ENCODE data around the gene NEK10.

The NEK10 gene

GRCh38 chr3:27165321-27165721 is 203.9 kb downstream of the NEK10 start:
- no peak for DNase-seq

DNA sequence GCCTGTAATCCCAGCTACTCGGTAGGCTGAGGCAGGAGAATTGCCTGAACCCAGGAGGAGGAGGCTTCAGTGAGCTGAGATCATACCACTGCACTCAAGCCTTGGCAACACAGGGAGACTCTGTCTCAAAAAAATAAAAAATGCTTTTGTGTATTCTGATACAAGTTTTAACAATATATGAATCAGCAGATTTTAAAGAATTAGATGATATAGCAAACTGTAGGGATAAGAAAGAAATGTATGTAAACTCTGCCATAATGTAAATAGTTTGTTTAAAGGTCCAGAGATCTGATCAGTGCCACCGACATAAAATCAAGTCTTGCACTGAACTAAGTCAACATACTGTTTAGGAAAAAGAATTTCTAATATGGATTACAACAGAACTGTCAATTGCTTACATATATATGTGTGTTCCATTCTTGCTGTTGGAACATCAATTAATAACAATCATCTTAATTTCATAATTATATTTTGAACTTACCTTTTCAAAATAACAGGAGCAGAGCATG is 208.3 kb downstream of the NEK10 start:
- DNase-seq = no peak

DNA sequence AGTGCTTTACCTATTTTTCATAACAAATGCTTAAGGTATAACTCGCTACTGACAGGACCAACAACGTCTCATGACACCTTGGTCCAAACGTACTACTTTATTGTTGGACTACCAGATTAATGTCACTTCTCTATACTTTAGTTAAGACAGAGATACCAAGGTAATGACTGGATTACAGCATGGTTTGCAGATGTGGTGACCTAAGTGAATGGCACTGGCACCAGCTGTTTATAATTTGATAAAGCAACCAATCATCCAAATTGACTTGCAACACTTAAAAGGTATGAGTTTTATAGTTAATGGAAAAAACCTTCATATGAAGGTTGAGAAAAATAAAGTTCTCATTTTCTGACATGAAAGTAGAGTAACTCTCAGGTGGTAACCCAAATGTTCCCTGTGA is 209.0 kb downstream of the NEK10 start:
- no peak for DNase-seq

DNA sequence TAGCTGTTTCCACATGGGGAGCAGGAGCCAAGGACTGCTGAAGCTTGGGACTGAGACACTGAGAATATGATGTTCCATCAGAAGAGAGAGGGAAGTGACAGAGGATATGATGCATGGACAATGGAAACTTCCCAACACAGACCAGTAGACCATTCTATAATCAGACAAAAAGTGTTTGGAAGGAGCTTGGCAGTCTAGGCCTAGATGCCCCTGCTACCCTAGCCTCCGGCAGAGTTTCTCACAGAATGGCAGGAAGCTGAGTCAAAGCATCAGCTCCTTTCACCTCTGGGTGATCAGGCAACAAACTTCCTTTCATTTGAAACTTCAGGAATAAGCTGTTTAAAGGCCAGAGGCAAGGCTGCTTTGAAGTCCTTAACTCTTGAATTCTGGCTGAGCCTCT is 222.0 kb downstream of the NEK10 start:
- no peak for DNase-seq

DNA sequence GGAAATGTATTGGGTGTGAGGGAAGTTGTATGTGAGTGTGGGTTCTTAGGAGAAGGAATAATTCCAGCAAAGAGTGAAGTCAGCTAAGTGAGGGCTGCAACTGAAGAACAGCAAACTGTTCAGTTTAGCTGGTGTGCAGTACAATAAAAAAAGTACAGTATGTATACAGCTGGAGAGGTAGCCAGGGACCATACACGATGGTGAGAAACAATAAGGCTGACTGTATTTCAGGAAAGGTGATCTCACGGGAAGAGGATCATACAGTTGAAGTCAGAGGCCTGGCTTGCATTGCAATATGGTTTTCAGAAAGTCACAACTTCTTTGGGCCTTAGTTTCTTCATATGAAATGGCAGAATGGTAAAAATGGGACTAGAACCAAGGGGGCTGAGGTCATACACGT is 222.4 kb downstream of the NEK10 start:
- DNase-seq = no peak

- no peak for DNase-seq
These were observed 223.5 kb downstream of the NEK10 start for GRCh38 chr3:27145719-27146118.

- DNase-seq = peak; percentile 13
These were observed 227.5 kb downstream of the NEK10 start for GRCh38 chr3:27141668-27142067.

DNA sequence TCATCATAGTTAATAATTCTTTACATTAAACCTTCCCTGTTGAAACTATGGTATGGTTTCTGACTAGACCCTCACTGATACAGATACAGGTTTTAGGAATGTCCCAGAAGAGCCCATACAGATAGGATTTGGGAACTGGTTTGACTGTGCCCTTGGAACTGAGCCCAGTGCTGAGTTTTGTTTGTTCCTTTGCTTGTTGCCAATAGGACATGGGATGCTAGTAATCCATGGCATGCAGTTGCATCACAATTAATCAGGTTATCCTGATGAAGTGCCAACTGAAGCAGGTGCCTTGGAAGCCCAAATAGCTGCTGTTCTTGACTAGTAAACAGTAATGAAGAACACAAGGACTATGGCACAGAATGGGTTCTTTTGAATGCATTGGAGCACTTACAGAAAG is 230.6 kb downstream of the NEK10 start:
- no peak for DNase-seq

GRCh38 chr3:27138005-27138404 is 231.2 kb downstream of the NEK10 start:
- no peak for DNase-seq

DNA sequence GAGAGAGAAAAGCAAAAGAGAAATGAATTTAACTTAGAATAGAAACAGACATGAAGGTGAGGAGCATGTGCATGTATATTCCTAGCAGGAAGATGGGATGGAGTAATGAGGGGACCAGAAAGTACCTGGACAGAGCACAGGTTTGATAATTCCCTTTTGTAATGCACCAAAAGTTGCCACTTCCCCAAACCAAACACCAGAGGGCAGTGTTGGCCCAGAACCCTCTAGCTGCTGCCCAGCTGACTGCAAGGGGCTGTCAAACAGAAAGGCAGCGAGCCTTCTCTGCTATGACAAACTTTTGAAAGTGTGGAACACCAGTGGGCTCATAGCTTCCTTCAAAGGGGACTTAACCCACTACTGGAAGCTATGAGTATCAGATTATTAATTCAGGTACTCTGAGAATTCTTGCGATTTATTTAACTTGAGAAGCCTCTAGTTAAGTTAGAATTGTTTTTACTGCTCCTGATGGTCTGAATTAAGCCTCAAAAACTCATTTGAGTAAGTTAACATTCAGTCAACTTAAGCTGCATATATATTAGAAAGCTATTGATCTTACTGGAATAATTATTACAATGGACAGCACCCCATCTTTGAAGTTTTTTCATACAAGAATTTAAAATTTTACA is 234.9 kb downstream of the NEK10 start:
- peak; percentile 51 for DNase-seq

DNA sequence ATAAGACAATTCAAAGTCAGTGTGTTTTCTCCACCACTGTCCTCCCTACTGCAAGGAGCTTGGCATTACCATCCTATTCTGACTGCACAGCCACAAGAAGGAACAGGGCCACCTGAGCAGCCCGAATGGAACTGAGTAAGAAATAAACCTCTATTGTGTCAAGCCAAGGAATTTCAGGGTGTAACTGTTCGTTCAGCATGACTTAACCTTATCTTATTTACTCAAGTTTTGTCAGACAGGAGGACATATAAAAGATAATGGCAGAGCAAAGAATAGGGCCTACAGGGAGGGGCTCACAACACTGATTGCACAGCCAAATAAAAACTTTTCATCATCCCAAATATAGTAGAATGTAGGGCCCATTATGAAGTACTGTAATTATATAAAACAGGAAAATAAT is 236.1 kb downstream of the NEK10 start:
- DNase-seq = no peak

GRCh38 chr3:27130796-27131195 is 238.4 kb downstream of the NEK10 start:
- peak; percentile 9 for DNase-seq

DNA sequence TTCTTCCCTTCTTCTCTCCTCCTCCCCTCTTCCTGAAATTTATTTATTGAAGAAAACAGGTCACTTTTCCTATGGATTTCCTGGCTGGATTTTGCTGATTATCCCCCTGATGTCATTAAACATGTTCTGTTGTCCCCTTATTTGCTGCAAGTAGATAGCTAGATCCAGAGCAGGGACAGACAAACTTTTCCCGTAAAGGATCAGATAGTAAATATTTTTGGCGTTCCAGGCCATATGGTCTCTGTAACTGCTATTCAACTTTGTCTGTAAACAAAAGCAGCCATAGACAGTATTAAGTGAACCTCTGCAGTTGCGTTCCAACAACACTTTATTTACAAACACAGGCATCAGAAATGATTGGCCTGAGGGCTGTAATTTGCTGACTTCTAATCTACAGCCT is 241.3 kb downstream of the NEK10 start:
- no peak for DNase-seq

DNA sequence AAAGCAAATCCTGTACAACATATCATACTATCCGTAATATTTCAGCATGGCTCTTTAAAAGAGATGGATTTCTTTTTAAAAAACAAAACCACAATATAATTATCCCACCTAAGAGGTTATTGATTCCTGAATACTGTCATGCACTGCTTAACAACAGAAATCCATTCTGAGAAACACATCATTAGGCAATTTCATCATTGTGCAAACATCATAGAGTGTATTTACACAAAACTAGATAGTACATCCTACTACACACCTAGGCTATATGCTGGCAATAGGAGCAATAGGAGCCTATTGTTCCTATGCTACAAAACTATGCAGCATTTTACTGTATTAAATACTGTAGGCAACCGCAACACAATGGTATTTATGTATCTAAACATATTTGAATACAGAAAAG is 242.0 kb downstream of the NEK10 start:
- DNase-seq = peak; percentile 55

DNA sequence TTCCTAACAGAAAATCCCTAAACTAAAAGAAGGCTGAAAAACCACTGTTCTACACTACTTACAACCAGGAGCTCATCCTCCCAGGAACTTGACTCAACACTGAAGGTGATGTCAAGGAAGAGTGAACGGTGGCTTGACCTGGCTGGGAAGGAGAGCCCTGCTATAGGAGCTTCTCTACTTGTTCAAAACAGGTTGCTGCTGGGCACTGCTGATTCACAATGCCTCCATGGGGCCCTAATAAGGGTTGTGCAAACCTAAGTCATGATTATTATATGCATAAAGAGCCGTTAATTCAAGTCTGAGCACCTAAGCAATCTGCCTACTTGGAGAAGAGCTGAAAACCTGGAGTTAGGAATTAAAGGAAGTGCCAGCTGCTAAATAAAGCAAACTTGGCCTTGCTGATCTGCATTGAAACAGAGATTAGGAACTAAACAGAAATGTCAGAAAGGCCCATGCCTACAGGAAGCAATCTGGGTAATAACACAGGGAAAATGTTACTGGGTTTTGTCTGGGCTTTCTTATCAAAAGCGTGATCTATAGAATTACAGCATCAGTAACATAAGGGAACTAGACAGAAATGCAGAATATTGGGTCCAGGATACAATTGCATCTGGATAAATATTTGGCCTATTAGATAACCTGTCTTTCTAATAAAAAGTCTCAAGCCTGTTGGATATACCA is 243.2 kb downstream of the NEK10 start:
- DNase-seq = no peak

DNA sequence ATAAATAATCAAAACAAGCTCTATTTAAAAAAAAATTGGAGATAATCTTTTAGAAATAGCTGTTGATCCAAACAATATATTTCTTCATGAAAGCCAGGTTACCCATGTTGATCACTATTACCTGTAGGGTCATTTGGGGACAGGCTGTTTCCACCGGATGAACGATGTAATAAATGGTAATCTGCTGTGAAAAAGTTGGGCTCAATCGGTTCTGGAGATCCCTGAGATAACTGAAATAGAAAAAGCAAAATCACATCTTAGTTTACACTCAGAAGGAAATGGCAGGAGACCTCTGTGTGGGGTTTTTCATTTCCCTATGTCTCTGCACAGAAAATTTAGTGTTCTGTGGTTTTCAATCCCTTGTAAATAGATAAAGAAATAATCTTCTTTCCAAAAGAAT is 249.5 kb downstream of the NEK10 start:
- DNase-seq = no peak

GRCh38 chr3:27115352-27115751 is 253.8 kb downstream of the NEK10 start:
- no peak for DNase-seq

DNA sequence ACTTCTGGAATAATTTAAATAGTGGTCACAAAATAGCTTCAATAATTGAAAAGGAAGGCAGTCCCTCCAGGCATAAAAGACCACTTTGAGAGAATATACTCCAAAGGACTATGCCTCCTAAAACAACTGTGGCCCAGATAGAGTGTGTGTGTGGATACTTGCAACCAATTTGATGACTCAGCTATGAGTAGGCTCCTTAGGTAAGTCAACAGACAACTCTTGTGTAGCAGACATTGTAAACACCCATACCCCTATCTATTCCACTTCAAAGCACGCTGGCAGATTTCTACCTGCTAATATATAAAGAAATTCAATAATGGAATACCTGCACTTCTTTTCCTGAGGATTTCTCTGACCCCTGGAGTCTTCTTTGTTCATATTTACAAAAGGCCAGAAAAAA is 254.5 kb downstream of the NEK10 start:
- DNase-seq = peak; percentile 72

DNA sequence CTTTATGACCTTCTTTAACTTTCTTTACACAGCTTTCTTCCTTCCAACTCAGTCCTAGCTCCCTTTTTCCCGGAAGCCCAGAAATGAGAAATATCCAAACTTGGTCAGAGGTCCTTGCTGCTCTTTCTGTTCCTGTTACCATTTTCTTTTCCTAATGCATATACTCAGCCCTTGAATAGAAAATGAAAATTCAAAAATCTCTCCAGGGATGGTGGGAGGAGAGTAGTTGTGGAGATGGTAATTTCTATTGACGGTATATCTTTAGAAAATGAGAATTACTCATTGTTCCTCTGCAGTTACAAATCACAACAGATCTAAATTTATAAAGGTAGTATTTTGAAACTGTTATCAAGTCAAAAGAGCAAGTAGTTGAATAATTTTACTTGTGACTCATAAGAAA is 255.1 kb downstream of the NEK10 start:
- no peak for DNase-seq

DNA sequence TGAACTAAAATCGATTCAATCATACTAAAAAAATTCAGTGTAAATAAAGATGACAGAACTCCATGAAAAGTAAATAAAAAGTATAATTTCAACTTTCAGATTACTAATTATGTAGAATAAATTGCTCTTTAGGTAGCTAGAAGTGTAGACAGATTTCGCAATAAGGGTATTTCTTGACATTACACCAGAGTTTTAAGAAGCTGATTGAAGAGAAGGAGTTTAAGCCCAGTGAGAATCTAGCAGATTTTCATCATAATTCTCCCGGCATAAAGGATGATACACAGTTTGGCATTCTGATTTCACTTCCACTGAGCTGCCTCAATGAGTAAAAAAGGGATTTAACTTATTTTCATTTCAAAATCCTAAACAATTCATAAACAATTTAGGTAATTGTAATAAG is 259.2 kb downstream of the NEK10 start:
- no peak for DNase-seq

GRCh38 chr3:27108322-27108721 is 260.9 kb downstream of the NEK10 start:
- no peak for DNase-seq

DNA sequence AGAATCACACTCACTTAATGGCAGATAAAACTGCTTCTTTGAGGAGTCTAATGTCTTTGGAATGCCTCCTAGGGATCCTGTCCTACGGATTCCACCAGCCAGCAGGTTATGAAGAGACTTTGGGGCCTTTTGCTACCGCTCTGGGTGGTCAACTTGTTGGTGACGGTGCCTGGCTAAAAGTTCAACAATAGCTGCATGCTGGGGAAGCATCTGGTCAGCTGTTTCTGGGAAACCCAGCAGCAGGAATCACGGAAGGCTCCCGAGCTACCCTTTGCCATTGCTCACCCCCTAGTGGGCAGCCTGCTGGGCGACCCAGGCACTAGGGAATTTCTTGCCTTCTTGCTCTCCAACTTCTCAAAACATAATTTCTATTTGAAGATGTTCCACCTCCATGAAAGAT is 263.3 kb downstream of the NEK10 start:
- no peak for DNase-seq

DNA sequence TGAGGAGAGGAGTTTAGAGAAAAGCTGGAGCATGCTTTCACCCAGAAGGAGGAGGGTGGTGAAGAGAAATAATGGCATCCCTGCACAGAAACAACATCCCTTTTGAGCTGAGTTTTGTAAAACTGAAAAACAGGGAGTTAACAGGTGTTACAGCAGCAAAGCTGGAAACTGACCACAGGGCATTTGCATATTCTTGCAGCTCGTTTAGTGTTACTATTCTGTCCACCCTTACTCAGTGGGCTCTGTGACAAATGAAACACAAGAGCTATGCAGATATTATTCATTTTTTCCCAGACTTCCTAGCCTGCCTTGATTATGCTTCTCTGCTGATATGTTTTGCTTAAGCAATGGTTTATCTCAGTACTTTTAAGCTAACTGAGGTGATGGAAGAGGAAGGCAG is 272.0 kb downstream of the NEK10 start:
- DNase-seq = no peak

- DNase-seq = no peak
These were observed 273.5 kb downstream of the NEK10 start for GRCh38 chr3:27095553-27096222.
